Fibroblast of mammary gland (primary cell): ENCODE measurements around the gene CR2.

Experiments
- DNase-seq: peaks from one replicate; pipeline ENCODE4 v3.0.0-alpha.2; 2010; ENCODE audit warnings: low read depth
- H3K4me3 ChIP-seq: 2 replicates; pipeline ENCODE4 v1.5.1; 2011; ENCODE audit warnings: low read depth, mild to moderate bottlenecking, low read length, moderate library complexity; ENCODE audit not compliant: control insufficient read depth
- CTCF ChIP-seq: conservative IDR thresholded peaks from 2 replicates; pipeline ENCODE4 v1.5.1; 2011; ENCODE audit warnings: low read depth, low read length, inconsistent platforms; ENCODE audit not compliant: control insufficient read depth, insufficient read depth

The CR2 gene

GRCh38 chr1:207500306-207500705 lies 46.2 kb downstream of the CR2 start:
- TF ChIP-seq CTCF = no peak
- no peak for DNase-seq
- no peak overlapping the region for H3K4me3 ChIP-seq

DNA sequence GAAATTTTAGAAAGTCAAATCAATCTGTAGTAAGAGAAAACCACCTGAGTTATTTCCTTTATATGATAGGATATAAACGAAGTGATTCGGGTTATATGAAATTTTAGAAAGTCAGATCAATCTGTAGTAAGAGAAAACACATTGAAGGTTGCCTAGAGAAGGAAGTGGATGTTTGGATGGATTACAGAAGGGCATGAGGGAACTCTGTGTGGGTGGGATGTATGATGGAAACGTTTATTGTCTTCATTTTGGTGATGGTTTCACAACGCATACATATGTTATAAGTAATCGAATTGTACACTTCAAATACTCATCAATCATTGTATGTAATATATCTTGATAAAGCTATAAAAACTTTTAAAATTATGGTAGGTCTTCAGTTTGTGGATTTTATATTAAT lies 46.9 kb downstream of the CR2 start:
- no peak for TF ChIP-seq CTCF
- H3K4me3 ChIP-seq = no peak overlapping the region
- DNase-seq = no peak

GRCh38 chr1:207502726-207503125 lies 48.6 kb downstream of the CR2 start:
- H3K4me3 ChIP-seq = no peak overlapping the region
- TF ChIP-seq CTCF = no peak
- no peak for DNase-seq

GRCh38 chr1:207503950-207504349 lies 49.8 kb downstream of the CR2 start:
- no peak for TF ChIP-seq CTCF
- no peak for DNase-seq
- no peak overlapping the region for H3K4me3 ChIP-seq

GRCh38 chr1:207504438-207504837 lies 50.3 kb downstream of the CR2 start:
- no peak overlapping the region for H3K4me3 ChIP-seq
- no peak for TF ChIP-seq CTCF
- no peak for DNase-seq

DNA sequence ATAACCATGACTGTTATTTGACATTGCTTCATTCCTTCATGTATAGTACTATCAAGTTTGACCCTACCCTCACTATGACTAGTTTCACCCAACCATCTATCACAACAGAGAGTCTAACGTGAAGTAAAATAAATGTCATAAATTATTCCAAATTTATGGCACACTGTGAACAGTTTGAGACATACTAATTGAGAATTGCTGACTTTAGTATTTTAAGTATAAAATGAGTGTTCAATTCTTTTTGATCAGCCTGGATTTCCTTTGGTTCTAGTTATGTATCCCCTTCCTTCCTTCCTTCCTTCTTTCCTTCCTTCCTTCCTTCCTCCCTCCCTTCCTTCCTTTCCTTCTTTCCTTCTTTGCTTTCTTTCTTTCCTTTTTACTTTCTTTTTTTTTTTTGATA lies 56.3 kb downstream of the CR2 start:
- no peak for DNase-seq
- no peak for TF ChIP-seq CTCF
- no peak overlapping the region for H3K4me3 ChIP-seq

DNA sequence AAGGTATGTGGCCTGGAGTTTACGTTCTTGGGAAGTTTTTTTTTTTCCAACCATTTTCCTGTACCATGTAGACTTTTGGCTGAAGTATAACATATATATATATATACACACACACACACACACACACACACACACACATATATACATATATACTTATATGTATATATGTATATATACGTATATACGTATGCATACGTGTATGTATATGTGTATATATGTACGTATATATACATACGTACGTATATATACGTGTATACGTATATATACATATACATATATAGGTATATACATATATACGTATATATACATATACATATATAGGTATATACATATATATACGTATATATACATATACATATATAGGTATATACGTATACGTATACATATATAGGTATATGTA lies 60.8 kb downstream of the CR2 start:
- DNase-seq = no peak
- no peak for TF ChIP-seq CTCF

More for the DNA sequence above, 60.8 kb downstream of the CR2 start:
- no peak overlapping the region for H3K4me3 ChIP-seq
